NCI-H1694 (cell line): ENCODE measurements around the gene MMP8.

ENCODE experiments used
- DNase-seq: peaks from one replicate; lab custom pipeline; 2025; lab: John Stamatoyannopoulos, UW

MMP8 gene

GRCh38 chr11:102719620-102720277 lies 5.0 kb downstream of the MMP8 start:
- no peak for DNase-seq

DNA sequence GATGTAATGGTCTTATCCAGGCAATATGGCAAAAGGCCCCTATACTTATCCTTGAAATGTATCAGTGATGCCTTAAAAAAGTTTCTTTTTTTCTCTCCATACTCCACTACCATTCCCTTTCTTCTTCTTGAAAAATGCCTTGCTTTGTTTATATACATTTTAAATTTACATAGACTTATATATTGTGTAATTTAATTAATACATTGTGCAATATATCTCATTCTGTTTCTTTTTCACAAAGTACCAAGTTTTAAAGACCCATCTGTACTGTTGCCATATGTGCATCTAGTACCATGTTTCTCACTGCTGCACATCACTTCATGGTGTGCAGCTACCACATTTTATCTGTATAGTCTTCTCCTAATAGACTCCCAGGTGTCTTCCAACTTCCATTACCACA lies 7.5 kb downstream of the MMP8 start:
- no peak for DNase-seq

DNA sequence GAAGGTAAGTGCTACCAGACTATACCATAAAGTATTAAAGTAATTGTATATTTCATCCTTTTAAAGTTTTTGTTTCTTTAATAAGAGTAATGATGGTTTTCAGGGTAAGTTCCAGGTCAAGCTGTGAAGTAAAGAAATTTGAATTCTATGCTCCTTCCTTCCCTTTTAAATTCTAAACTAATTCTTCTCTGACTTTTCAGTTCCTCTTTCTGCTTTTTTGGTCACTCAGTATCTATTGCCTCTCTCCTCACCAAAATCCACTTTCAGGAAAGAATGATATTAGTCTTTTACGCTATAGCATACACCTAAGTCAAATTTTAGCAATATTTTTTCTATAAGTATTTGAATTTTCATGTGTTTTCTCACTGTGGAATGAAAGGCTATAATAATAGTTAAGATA lies 8.2 kb downstream of the MMP8 start:
- no peak for DNase-seq

DNA sequence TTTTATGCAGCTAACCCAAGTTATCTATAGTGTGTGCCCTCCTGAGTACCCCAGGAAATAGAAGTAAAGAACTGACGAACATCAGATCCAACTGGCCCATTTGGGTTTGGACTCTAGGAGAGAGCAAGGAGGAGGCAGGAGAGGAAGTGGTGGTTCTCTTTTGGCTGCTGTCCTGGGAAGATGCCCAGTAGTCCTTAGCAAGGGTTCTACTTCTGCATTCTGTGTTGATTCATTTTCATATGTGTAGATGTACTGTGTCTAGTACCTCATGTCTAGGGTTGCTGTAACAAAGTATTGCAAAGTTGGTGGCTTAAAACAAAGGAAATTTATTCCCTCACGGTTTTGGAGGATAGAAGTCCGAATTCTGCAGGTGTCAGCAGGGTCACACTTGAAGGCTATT lies 12.6 kb downstream of the MMP8 start:
- DNase-seq = no peak

- DNase-seq = no peak
These were observed 15.4 kb downstream of the MMP8 start for GRCh38 chr11:102709201-102709945.

DNA sequence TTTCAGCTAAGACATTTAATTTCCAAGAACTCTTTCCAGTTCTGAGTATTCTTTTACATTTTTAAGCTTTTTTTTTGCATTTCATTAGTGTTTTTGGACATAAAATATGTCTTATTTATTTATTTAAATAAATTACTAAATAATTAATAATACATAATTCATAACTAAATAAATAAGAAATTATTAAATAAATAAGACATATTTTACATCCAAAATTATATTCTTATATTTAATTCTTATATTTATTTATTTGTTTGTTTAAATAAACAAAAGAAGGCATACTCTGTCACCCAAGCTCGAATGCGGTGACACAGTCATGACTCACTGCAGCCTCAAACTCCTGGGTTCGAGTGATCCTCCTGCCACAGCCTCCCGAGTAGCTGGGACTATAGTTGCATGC lies 16.1 kb downstream of the MMP8 start:
- DNase-seq = no peak

DNA sequence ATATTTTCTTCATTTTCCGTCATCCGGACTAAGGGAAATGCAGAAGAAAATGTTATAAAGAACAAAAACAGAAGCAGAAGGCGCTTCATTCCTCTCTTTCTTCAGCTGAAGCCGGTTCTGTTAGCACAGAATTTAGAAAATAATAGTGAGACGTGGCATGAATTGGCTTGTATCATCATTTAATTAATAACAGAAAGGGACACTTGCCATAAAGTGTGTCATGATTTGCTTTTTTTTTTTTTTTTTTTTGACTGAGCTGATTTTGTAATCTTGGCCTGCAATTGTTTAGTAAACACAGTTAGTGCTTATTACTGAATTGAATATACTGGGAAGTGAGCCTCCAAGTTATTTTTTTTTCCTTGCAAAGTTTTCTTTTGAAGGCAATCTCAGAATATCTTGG lies 19.1 kb downstream of the MMP8 start, which contains the start of gene MMP27:
Gene MMP27, minus strand, starts transcription at position 144 of the 400 bp plus-strand sequence. Its CDS starts 55 bp downstream, at position 89.
- DNase-seq = no peak

DNA sequence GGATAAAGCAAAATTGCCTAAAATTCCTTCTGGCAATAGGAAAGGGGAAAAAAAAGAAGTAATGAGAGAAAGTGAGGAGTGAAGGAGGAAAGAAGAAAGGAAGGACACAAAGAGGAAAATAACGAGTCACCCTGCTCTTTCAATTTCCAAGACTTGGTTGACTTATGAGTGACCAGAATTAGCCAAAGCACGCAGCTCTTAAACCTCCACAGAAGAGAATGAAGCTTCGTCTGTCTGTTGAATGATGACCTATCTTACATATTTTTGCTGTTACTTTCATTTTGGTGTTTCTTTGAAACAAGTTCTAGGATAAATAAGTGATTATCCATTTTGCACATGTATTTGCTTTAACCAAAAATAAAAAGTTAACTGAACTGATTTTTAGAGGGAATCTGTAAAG lies 19.9 kb downstream of the MMP8 start:
- no peak for DNase-seq

DNA sequence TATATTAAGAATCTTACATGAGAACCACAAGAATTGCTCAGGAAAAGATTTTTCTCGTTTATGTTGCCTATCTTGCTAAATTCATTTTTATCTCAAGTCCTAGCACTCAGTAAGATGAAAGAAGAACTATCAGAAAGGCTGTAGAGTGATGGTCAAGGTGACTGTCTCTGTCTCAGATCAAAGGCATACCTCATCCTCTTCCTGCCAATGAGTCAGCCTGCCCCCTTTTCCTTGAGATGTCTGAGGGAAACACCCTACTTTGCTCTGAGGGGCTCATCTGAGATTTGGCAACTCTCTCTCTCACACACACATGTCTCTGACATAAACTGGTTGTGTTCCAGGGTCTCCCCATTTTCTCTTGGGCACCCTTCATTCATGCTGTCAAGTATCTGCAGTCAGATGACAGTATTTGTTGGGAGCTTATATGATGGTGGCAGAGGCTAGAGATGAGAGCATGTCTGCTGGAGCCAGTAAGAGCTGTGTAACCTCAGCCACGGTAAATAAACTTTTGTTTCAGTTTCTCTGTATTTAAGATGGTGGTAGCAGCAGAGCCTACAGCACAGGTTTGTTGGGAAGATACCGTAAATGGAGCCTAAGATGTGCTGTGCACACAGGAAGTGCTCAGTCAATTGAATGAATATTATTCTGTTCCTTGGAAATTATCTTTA lies 20.8 kb downstream of the MMP8 start:
- no peak for DNase-seq

GRCh38 chr11:102695201-102695600 lies 29.6 kb downstream of the MMP8 start:
- DNase-seq = no peak

DNA sequence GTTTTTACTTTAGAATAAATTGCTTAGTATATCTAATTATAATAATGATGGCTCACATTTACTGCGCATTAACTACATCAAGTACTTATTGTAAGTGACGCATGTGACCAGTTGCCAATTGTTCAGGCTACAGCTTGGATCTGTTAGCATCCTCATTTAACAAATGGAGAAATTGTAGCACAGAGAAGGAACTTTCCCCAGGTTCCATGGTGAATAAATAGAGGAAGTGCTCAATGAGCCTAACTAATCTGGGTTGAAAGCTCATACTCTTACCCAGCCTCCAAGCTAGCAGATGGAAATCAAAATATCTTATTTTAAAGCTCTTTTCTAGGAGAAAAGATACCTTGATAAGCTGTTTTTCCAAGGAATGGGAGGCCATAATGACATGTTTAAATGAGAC lies 39.0 kb downstream of the MMP8 start:
- DNase-seq = no peak

DNA sequence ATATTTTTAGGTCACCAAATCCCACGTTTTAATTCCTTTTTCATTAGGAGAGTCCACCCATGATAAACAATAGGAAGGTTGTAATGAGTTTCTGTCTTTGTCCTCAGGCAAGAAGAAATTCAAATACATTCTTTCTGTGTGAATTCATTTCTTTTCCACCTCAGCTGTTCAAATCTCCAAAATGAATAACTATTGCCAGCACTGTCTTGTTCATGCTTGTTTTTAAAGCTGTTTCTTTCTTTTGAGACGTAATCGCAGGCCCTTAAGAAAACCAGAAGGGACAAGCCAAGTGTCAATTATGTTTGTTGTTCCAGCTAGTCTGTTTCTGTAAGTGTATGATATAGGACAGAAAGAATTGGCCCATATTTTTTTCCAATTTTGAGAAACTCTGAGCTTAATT lies 39.4 kb downstream of the MMP8 start:
- no peak for DNase-seq

- DNase-seq = no peak
These were observed 41.5 kb downstream of the MMP8 start for GRCh38 chr11:102683277-102683676.

- DNase-seq = no peak
These were observed 43.8 kb downstream of the MMP8 start for GRCh38 chr11:102680945-102681344.

GRCh38 chr11:102678022-102678421 lies 46.7 kb downstream of the MMP8 start:
- DNase-seq = no peak

GRCh38 chr11:102676084-102676483 lies 48.7 kb downstream of the MMP8 start:
- no peak for DNase-seq

- DNase-seq = no peak
These were observed 55.1 kb downstream of the MMP8 start for GRCh38 chr11:102669664-102670063.

- DNase-seq = no peak
These were observed 58.3 kb downstream of the MMP8 start for GRCh38 chr11:102666331-102666957.

DNA sequence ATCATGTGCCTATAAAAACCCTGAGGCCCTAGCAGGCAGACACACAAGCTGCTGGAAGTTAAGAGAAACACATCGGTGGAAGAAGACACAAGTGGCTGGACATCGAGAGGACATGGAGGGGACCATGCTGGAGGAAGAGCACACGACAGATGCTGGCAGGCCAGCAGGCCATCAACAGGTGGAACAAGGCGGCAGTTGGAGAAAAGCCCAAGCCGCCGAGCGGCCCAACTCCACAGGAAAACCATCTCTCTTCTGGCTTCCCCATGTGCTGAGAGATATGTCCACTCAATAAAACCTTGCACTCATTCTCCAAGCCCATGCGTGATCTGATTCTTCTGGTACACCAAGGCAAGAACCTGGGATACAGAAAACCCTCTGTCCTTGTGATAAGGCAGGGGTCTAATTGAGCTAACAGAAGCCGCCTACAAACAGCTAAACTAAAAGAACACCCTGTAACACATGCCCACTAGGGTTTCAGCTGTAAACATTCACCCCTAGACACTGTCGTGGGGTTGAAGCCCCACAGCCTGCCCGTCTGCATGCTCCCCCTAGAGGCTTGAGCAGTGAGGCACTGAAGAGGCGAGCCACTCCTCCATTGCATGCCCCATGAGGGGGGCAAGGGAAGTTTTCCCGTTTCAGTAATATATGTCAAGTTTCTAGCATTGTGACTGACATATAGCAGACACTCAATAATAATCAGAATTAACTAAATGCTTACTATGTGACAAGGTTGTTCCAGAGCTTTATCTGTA lies 60.6 kb downstream of the MMP8 start:
- DNase-seq = no peak

DNA sequence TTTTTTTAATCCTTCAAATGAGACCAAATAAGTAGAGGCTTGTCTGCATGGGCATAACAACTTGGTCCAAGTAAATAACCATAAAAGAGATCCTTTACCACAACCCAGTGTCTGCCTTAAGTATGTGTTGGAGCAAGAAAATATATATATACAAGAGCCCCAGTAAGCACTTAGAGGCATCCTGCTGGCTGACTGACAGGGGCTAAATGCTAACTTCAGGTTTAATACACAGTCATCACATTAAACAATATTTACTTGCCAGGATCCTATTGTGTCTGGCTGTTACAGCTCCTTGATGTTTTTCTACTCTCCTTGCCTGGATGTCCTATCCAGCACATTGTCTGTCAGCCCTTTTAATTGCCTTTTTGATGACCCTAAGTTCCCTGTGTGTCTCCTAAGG lies 62.1 kb downstream of the MMP8 start:
- no peak for DNase-seq
